BE2C (cell line): Measurements from ENCODE around the gene PPP1CC.
A peak's percentile ranks its signal among the peaks of the same experiment; 100 is the strongest.

Source experiments
- DNase-seq: peaks from one replicate; pipeline ENCODE4 v3.0.0-alpha.2; 2020
- H3K27me3 ChIP-seq: fragments of 250-450 bp; sonication (Bioruptor Pico); 2 replicates; pipeline ENCODE4 v1.5.1; 2020; ENCODE audit warnings: mild to moderate bottlenecking
- H3K36me3 ChIP-seq: fragments of 250-450 bp; sonication (Bioruptor Pico); 2 replicates; pipeline ENCODE4 v1.5.1; 2020; ENCODE audit warnings: mild to moderate bottlenecking
- H3K4me1 ChIP-seq: fragments of 250-450 bp; sonication (Bioruptor Pico); 2 replicates; pipeline ENCODE4 v1.5.1; 2020
- H3K4me3 ChIP-seq: 2 replicates; pipeline ENCODE4 v1.5.1; 2011; ENCODE audit warnings: low read depth, low read length
- H3K9me3 ChIP-seq: fragments of 250-450 bp; sonication (Bioruptor Pico); 2 replicates; pipeline ENCODE4 v1.5.1; 2020
- TF ChIP-seq, protein P1 (sequence below): IDR thresholded peaks from 2 replicates; pipeline ENCODE4 v1.5.1; 2012; ENCODE audit warnings: mild to moderate bottlenecking, low read depth, low read length

Gene PPP1CC

GRCh38 chr12:110746550-110746949 lies 3.9 kb upstream of the PPP1CC start:
- H3K4me1 ChIP-seq: no peaks in the 10 kb centered on the region; the same call in 1 of the 2 replicates
- no peak overlapping the region for H3K4me3 ChIP-seq
- no peaks in the 10 kb centered on the region for H3K27me3 ChIP-seq
- no peaks in the 10 kb centered on the region; the same call in 1 of the 2 replicates for H3K9me3 ChIP-seq
- DNase-seq: no peak
- TF ChIP-seq, protein P1, sequence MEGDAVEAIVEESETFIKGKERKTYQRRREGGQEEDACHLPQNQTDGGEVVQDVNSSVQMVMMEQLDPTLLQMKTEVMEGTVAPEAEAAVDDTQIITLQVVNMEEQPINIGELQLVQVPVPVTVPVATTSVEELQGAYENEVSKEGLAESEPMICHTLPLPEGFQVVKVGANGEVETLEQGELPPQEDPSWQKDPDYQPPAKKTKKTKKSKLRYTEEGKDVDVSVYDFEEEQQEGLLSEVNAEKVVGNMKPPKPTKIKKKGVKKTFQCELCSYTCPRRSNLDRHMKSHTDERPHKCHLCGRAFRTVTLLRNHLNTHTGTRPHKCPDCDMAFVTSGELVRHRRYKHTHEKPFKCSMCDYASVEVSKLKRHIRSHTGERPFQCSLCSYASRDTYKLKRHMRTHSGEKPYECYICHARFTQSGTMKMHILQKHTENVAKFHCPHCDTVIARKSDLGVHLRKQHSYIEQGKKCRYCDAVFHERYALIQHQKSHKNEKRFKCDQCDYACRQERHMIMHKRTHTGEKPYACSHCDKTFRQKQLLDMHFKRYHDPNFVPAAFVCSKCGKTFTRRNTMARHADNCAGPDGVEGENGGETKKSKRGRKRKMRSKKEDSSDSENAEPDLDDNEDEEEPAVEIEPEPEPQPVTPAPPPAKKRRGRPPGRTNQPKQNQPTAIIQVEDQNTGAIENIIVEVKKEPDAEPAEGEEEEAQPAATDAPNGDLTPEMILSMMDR: no peak
- H3K36me3 ChIP-seq: peaks cover 3% of the 10 kb centered on the region; the same call in 1 of the 2 replicates

GRCh38 chr12:110745542-110746284 lies 3.0 kb upstream of the PPP1CC start:
- TF ChIP-seq, protein P1: no peak
- DNase-seq: no peak

DNA sequence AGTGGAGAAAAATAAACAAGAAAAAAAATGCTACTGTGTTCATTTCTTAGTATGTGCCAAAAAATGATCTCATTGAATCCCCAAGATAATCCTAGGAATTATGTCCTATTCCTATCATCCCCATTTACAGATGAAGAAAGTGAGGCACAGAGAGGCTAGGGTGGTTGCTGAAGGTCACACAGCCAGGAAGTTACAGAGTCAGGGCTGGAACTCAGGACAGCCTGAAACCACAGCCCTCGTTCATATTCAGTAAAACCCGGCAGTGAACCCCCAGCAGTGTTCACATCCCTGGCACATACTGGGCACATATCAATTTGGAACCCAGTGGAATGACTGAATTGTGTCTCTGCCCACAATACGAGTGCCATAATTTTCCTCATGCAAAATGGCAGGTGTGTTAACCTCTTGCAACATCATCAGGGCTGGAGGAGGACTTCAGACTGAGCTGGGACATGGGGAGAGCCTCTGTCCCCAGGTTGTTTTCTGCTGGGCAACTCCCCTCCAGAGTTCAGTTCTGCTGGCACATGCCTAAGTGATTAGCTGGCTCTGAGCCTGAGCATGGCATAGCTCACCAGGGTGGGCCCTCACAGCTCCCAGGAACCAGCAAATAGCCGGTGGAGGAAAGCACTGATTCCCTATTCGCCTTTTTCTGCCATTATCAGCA lies 2.0 kb upstream of the PPP1CC start:
- H3K4me3 ChIP-seq: no peak overlapping the region
- peaks cover 5% of the 10 kb centered on the region; the same call in 1 of the 2 replicates for H3K36me3 ChIP-seq
- H3K27me3 ChIP-seq: no peaks in the 10 kb centered on the region
- no peak for DNase-seq
- TF ChIP-seq, protein P1: no peak
- H3K9me3 ChIP-seq: no peaks in the 10 kb centered on the region
- no peaks in the 10 kb centered on the region; the same call in 1 of the 2 replicates for H3K4me1 ChIP-seq

More at GRCh38 chr12:110745542-110746284, 3.0 kb upstream of the PPP1CC start:
- Histone ChIP-seq H3K27me3 (no peaks in the 10 kb centered on the region), H3K4me3 (no peak overlapping the region), H3K9me3 (no peaks in the 10 kb centered on the region), H3K4me1 (no peaks in the 10 kb centered on the region; the same call in 1 of the 2 replicates), H3K36me3 (peaks cover 3% of the 10 kb centered on the region; the same call in 1 of the 2 replicates)

- no peak for DNase-seq
- TF ChIP-seq, protein P1: no peak
- H3K4me3 ChIP-seq: peak overlapping the region; percentile 88; the same call in 1 of the 2 replicates
These were observed 1.5 kb upstream of the PPP1CC start for GRCh38 chr12:110744151-110744571.

DNA sequence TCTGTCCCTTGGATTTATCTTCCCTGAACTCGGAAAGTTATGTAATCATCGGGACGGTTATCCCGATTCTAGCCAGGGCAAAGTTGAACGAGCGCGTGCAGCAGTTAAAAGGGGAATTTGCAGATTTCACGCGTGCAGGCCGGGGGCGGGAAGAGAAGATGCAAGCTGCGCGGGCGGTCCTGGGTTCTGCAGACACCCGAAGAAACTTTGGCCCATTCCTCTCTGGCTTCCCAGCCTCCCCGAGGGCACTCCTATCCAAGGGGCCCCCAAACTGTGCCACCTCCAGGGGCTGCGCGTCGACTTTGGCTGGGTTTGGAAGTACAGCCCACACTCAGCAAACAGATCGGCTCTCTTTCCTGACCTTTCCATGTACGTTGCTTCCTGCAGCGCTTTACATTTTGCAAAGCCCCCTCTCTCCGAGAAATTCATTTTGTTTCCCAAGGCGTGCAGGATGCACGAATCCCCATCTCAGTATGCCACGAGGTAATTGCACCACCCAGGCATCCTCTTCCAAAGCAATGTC lies 941 bp upstream of the PPP1CC start:
- peaks cover 2% of the 10 kb centered on the region for H3K4me1 ChIP-seq
- H3K4me3 ChIP-seq: peak overlapping the region; percentile 88
- peaks cover 13% of the 10 kb centered on the region for H3K36me3 ChIP-seq
- H3K27me3 ChIP-seq: no peaks in the 10 kb centered on the region
- DNase-seq: no peak
- TF ChIP-seq, protein P1: no peak
- H3K9me3 ChIP-seq: no peaks in the 10 kb centered on the region

More at GRCh38 chr12:110744151-110744571, 1.5 kb upstream of the PPP1CC start:
- Histone ChIP-seq H3K36me3 (peaks cover 9% of the 10 kb centered on the region; the same call in 1 of the 2 replicates), H3K27me3 (no peaks in the 10 kb centered on the region), H3K9me3 (no peaks in the 10 kb centered on the region), H3K4me1 (no peaks in the 10 kb centered on the region; the same call in 1 of the 2 replicates)
